NCI-H526 (cell line): Measurements from ENCODE around the gene GLIPR1L2.
"Not testable (repeated sequence)": the region's sequence is repeated elsewhere in the genome, so short reads cannot be mapped to it uniquely, and the experiment has no call there.

Experiments used
- DNase-seq, 2 experiments: peaks; one replicate each; lab custom pipeline; 2025; lab: John Stamatoyannopoulos, UW

The GLIPR1L2 gene

DNA sequence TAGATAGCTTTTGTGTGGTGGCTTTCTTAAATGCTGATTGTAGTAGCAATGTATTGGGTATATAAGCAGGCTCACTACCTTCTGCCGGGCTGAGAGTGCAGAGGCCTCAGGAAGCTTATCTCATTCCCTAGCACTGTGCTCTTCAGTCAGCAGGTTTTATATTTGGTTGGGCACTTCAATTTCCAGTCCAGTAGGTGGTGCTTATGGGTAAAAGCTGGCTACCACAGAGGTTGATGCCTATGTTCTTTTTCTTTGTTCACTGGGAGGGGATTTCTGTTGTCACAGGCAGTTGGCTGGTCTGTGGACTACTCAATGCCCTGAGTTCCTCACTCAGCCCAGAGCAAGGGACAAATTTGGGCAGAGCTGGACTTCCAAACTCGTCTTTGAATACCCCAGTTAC is 46.7 kb downstream of the GLIPR1L2 start:
- DNase-seq, result no peak

DNA sequence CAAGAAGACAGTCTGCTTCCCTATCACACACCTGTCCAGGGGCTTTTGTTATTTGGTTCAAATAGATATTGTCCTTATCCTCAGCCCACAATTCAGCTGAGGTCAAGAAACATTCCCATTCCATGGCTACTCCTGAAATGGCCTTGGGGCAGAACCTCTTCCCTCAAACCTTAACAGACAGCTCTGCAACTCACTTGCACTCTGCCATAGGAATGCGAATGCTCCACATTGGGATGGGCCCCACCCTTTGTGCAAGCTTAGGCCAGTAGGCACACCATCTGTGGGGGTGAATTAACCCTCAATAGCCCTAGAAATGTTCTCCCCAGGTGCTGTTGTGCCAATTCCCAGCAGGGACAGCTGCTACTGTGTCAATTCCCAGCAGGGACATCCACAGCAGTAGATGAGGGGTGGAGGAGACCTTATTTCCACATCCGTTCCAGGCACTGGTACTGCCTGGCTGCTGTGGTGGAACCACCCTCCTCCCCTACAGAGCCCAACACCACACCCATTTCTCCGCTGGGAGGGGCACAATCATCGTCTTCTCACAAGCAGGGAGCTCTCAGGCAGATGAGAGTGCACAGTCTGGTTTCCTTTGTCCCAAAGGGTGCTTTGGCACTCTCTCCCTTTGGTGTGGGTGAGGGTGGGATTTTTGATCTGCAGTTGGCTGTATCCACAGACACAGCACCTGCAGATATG is 47.3 kb downstream of the GLIPR1L2 start:
- DNase-seq, result no peak

DNA sequence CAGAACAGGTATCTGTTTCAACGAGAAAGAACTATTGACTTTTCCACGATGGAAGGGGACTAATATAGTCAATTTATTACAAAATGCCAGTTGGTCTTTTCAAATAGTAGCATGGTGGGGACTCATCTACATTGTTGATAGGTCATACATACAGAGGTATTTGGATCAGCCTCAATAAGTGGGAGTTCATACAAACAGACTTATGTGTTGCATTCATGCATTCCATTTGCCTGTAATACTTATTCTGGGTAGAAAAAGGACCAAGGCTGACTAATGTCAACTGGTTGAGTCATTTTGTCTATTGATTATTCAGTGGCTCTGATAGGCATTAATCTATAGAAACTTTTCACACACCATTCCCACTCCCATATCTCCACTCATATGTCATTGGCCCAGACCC is 48.2 kb downstream of the GLIPR1L2 start:
- no peak for DNase-seq

DNA sequence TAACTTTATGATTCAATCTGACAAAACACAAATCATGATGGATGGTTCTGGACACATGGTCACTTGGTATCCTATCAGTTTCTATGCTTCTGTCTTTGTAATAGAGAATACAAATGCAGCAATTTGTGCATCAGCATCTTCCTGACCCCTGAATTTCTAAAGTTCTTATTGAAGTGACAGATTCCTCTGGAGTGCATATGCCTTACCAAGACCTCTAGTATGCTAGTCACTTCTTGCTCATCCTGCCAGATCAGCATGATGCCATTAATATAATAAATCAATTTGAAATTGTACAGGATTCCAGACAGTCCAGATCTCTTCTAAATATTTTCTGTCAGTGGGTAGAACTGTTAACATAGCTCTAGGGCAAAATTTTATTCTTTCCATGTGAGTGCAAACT is 49.0 kb downstream of the GLIPR1L2 start:
- DNase-seq, result no peak

DNA sequence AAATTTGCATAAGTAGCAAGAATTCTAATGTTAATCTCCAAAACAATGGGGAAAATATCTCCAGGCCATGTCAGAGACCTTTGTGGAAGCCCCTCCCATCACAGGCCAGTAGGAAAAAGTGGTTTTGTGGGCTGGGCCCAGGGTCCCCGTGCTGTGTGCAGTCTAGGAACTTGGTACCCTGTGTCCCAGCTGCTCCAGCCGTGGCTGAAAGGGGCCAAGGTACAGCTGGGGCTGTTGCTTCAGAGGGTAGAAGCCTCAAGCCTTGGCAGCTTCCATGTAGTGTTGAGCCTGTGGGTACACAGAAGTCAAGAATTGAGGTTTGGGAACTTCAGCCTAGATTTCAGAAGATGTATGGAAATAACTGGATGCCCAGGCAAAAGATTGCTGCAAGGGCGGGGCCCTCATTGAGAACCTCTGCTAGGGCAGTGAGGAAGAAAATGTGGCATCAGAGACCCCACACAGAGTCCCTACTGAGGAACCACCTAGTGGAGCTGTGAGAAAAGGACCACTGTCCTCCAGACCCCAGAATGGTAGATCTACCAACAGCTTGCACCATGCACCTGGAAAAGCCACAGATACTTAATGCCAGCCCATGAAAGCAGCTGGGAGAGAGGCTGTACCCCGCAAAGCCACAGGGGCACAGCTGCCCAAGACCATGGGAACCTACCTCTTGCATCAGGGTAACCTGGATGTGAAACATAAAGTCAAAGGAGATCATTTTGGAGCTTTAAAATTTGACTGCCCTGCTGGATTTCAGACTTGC is 51.0 kb downstream of the GLIPR1L2 start:
- not testable (repeated sequence) for DNase-seq

DNA sequence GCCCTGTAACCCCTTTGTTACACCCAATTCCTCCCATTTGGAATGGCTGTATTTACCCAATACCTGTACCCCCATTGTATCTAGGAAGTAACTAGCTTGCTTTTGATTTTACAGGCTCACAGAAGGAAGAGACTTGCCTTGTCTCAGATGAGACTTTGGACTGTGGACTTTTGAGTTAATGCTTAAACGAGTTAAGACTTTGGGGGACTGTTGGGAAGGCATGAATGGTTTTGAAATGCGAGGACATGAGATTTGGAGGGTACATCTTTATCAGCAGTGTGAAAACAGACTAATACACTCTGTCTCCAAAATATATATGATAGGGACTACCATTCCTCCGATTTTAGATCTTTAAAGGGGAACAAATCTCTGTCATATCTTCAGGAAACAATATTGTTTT is 51.6 kb downstream of the GLIPR1L2 start:
- DNase-seq, result not testable (repeated sequence)

DNA sequence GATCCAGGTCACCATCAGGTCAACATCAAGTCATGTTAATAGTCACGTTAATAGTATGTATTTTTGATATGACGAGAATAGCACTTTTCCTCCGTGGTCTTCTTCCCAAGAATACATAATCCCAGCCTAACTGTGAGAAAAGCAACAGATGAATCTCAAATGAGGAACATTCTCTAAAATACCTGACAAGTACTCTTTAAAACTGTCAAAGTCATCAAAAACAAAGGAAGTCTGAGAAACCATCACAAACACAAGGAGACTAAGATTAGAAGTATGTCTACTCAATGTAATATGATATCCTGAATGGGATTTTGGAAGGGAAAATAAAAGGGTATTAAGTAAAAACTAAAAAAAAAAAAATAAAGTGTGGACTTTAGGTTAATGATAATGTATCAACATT is 52.8 kb downstream of the GLIPR1L2 start:
- DNase-seq, result no peak

DNA sequence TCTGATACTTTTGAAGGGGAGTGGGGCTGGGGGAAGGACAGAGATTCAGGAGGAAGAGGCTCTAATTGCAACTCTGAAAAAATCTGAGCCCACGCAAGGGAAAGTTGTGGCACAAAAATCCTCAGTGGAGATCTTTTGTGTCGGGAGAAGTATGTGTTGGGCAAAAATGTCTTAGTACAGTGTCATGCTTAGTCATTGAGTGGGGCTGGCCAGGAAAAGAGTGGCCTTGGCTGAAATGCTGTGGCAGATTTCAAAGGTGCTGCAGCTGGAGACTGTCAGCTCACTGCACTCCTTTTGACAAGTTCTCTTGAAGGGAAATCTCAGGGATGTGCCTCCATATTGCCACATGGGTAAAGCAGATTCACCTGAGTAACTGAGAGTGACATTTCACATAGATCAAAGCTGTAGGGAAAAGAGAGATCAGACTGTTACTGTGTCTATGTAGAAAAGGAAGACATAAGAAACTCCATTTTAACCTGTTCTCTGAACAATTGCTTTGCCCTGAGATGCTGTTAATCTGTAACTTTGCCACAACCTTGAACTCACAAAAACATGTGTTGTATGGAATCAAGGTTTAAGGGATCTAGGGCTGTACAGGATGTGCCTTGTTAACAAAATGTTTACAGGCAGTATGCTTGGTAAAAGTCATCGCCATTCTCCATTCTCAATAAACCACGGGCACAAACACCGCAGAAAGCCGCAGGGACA is 53.7 kb downstream of the GLIPR1L2 start:
- DNase-seq, result no peak

DNA sequence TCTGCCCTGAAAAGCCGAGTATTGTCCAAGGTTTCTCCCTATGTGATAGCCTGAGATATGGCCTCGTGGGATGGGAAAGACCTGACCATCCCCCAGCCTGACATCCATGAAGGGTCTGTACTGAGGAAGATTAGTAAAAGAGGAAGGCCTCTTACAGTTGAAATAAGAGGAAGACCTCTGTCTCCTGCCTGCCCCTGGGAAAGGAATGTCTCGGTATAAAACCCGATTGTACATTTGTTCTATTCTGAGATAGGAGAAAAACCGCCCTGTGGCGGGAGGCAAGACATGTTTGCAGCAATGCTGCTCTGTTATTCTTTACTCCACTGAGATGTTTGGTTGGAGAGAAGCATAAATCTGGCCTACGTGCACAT is 54.2 kb downstream of the GLIPR1L2 start:
- not testable (repeated sequence) for DNase-seq

DNA sequence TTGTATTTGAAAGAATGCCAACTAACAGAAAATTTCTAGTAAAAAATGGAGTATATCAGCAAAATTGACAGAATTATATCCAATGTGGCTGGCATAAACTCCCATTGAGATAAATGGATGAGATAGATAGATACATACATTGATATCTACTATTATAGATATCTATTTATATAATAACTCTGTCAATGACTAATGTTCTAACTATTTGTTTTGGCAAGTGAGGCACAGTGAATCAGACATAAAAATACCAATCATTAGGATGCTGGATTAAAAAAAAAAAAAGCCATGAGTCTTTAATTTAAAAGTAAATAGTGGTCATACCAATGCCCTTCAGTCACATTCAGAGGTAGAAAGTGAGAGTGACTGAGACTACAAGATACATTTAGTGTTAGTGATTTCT is 56.0 kb downstream of the GLIPR1L2 start:
- DNase-seq, result no peak

DNA sequence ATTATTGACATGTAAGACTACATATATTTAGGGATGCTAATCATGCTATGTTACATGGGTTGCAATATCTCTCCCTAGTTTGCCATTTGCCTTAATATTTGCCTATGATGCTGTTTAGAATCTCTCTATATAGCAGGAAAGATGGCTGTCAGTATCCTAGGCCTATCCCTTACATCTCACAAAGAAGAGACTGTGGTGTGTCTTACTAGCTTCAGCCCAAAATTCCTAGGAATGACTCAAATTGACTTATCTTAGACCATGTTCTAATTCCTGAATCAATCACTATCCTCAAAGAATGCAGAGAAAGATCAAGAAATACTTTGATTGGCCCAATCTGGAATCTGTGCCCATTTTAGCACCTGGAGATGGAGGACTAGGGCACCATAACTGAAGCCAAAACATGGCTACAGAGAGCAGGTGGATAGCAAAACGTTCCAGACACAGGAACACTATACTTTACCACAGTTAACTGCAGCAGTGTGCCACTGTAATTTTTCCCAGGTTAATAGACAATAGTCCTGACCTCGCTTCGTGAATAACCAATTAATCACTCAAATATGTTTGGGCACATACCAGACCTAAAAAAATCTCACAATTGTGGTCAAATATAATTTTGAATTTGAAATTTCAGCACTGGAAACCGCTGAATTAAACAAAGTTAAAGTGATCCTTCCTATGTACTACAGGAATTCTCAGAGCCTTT is 57.0 kb downstream of the GLIPR1L2 start:
- DNase-seq, result no peak

DNA sequence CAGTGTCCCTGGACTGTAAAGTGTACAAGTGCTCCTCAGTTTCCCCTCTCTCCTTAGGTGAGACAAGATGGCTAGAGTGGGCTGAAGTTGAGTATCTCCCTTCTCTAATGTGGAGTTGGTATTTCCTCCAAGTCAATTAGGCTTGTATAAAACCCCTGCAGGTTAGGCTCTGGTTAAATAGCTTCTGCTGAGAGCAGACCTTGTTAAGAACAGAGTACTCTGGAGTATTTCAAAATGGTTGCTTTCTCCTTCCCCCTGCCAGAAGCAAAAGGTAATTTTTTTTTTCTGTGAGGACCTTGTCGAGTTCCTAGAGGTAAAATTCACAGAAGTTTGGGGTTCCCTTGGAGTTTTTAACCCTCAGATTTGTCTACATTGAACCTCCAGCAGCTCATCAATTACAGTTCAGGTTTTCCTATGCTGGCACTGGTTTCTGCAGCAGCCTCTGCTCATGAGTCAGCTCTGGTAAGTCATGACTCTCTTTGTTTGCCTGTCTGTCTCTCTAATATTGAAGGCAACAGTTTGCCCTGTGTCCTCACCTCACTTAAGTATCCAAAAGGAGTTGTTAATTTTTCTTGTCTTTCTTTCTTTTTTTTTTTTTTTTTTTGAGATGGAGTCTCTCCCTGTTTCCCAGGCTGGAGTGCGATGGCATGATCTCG is 61.9 kb downstream of the GLIPR1L2 start:
- DNase-seq, result no peak

DNA sequence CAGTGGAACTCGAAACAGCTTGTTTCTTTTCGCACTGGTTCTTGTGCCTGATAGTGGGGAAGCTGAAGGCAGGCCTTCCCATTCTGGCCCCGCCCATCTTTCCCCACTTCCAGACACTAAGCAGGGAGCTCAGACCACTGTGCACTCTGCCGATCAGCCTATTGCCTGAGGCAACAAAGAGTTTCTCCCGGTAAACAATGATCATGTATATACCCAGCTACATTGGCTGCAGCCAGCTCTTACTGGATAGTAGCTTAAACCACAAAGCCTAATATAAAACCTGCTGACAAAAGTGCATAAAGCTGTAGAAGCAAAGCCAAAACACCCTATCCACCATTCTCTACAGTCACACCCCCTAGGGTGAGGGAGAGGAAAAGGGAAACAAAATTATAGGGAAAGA is 65.0 kb downstream of the GLIPR1L2 start:
- DNase-seq, result no peak

DNA sequence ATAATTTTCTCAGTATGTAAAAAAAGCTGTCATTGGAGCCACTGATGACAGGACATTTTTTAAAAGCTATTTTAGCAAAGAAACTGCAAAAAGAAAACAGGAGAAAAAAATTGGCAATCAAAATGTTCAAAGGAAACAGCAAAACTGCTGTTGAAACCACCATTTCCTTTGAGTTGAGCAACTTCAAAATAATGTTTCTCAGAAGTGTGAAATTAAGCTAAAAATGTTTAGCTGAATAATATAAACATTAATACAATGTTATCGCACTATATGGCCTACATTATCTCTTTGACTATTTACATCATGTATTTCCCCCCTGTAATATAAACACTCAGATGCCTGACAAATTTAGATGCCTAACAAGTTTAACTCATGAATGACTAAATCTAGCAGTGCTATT is 66.3 kb downstream of the GLIPR1L2 start:
- DNase-seq, result no peak

DNA sequence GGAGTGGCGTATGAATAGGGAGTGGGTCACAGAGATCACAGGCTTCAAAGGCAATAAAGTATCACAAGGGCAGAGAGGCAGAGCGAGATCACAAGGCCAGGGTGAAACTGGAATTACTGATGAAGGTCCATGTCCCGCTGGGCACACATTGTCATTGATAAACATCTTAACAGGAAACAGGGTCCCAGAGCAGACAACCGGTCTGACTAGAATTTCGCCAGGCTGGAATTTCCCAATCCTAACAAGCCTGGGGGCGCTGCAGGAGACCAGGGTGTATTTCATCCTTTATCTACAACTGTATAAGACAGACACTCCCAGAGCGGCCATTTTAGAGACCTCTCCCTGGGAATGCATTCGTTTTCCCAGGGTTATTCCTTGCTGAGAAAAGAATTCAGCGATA is 67.0 kb downstream of the GLIPR1L2 start:
- peak in 1 of 2 experiments; percentile 4 for DNase-seq

DNA sequence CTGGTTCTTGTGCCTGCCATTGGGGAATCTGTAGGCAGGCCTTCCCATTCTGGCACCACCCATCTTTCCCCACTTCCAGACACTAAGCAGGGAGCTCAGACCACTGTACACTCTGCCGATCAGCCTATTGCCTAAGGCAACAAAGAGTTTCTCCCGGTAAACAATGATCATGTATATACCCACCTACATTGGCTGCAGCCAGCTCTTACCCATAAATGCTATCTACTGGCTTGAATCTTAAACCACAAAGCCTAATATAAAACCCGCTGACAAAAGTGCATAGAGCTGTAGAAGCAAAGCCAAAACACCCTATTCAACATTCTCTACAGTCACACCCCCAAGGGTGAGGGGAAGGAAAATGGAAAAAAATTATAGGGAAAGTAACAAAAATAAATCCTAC is 68.9 kb downstream of the GLIPR1L2 start:
- no peak for DNase-seq

DNA sequence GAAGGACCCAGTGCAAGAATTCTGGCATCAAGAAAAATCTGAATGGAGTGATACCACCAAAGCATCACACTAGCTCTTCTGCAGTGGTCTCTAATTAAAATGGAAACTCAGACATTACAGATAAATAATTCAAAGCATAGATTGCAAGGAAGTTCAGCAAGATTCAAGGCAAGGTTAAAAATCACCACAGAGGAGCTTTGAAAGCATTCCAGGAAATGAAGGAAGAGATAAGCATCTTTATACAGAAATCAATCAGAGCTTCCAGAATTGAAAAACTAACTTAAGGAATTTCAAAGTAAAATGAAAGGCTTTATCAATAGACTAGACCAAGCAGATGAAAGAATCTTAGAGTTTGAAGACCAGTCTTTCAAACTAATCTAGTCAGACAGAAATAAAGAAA is 69.3 kb downstream of the GLIPR1L2 start:
- no peak for DNase-seq

DNA sequence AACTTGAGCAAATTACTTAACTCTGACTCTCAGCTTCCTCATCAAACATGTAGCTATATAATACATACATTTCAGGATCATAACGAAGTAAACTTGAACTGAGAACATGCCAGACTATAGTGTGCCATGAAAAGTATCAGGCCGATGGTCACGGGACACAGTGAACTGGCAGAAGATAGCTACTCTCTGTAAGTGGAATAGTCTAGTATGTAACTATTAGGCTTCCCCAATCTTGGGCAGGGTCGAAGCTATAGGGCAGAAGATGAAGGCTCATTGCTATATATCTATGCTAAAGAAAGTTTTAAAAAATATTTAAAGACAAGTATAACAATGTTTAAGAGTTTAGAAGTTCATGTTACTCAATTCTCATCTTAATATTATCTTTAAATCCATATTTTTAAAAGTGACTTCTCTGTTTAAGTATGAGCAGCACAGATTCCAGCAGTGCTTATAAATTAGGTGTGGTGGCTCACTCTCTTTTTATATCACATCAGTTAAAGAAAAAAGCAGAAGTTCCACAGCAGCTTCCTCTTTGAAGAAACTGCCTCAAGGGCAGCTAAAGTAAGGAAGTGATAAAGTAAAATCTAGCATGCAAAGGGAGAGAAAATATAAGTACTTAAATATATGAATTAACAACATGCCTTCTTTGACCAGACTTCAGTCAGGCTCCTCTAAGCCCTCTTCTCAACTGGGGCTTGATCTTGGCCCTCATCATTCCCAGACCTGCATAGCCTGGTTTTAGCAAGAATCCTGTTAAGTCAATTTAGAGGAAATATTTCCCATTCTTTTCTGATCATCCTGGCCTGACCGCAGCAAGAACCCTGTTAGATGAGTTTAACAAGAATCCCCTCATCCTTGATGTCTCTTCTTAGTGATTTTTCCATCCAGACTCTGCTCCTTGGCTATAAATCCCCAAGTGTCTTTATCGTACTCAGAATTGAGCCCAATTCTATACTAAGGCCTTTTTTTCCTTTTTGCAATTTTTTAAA is 81.3 kb downstream of the GLIPR1L2 start:
- DNase-seq, result no peak

DNA sequence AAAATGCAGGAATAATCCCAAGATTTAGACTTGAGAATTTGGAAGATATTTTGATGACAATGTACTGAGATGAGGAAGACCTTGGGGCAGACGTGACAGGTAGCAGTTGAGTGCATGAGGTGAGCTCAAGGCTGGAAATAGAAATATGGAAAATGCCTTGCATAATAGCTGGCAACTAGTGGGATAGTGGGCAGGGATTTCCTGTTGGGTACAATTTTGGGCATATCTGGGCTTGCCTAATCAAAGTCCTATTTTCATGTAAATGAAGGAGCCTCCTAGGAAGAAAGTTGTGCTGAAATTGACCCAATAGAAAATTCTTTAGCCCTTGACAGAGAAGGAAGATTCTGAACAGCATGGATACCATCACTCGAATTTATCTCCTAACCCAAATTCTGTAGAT is 83.2 kb downstream of the GLIPR1L2 start:
- no peak for DNase-seq

DNA sequence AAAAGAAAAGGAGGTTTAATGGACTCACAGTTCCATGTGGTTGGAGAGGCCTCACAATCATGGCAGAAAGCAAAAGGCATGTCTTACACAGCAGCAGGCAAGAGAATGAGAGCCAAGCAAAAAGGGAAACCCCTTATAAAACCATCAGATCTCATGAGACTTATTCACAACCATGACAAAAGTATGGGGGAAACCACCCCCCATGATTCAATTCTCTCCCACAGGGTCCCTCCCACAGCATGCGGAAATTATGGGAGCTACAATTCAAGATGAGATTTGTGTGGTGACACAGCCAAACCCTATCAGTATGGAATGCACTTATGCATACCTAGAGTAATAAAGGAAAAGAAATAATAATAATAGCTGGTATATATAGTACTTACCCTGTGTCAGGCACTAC is 85.2 kb downstream of the GLIPR1L2 start:
- DNase-seq, result no peak

DNA sequence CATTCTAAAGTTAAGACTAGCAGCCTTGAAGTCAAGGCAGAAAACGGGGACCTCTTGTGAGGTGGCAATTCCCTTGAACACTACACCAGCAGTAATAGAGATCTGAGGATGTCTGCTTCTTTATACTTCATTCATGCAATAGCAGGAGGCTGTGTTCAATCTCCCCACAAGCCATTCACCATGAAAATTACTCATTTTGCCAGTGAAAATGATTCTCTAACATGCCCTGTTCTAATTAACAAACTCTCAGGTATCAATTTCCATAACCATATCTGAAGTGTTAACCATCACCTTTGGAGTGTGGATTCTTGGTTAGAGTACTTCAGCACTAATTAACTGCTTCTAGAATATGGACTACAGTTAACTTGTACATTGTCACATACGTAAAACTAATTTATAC is 86.2 kb downstream of the GLIPR1L2 start:
- no peak for DNase-seq
